Omental fat pad (tissue), 4 donors: Measurements from ENCODE around the gene ARFIP1. TPM values are rescaled to one million over a fixed set of nuclear protein-coding genes. Genes with fewer than 3 reads are reported as not detected.
A peak's percentile ranks its signal among the peaks of the same experiment; 100 is the strongest.

Source experiments
- ATAC-seq: fragments of 150-250 bp; one replicate; pipeline ENCODE4 v1.9.1; 2016; ENCODE audit warnings: mild to moderate bottlenecking, moderate library complexity; ENCODE audit not compliant: low FRiP score
- DNase-seq: peaks from one replicate; pipeline ENCODE4 v3.0.0-alpha.2; 2019; ENCODE audit warnings: low spot score
- total RNA-seq, 4 donors: library from RNA; depleted of rRNA; stranded (reverse); fragments of >200 nt; gene quantifications; one replicate each; pipeline ENCODE4 v1.1.0, GENCODE V29; 2016
- TF ChIP-seq, protein P1 (sequence below), 3 donors: fragments of 450-650 bp; IDR thresholded peaks; one replicate each; pipeline ENCODE4 v1.5.1; 2016 to 2017; ENCODE audit warnings: antibody characterized with exemption in 3 of 3, mild to moderate bottlenecking in 3 of 3, moderate library complexity in 2 of 3

The ARFIP1 gene
- total RNA-seq, 4 donors from 2014 or later = 18.3 to 32.6 (median 25.6) TPM

DNA sequence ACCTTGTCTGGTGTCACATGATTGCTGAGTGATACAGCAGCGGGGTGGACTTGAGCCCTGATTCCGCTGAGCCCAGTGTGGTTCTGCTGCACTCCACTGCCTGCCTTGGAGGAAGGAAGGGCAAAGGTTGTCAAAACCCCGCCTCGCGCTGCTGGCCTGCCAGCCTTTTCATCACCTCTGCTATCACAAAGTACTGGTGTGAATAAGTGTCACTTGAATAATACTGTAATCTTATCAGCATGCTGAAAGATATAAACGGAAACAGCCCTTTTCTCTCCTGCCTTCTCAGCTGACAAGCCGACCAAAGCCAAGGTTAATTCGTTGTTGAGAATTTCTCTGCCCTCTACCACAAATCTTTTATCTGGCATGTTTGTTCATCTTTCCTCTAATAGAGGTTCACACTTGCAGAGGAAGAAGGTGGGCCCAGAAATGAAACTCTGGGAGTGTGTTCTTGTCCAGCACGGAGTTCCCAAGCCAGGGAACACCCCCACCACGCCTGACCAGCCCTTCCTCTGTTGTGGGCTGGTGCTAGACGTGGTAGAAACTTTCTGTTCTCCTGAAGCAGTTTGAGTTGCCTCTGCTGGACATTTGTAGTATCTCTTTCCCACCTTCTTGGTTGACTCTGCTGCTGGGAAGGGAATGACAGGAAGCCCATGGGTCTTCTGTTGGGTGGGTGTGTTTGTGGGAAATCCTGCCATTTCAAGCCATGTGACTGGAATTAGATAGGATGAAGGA lies 177.8 kb downstream of the ARFIP1 start:
- no peak for DNase-seq
- ATAC-seq = peak; percentile 33
- TF ChIP-seq, protein P1, sequence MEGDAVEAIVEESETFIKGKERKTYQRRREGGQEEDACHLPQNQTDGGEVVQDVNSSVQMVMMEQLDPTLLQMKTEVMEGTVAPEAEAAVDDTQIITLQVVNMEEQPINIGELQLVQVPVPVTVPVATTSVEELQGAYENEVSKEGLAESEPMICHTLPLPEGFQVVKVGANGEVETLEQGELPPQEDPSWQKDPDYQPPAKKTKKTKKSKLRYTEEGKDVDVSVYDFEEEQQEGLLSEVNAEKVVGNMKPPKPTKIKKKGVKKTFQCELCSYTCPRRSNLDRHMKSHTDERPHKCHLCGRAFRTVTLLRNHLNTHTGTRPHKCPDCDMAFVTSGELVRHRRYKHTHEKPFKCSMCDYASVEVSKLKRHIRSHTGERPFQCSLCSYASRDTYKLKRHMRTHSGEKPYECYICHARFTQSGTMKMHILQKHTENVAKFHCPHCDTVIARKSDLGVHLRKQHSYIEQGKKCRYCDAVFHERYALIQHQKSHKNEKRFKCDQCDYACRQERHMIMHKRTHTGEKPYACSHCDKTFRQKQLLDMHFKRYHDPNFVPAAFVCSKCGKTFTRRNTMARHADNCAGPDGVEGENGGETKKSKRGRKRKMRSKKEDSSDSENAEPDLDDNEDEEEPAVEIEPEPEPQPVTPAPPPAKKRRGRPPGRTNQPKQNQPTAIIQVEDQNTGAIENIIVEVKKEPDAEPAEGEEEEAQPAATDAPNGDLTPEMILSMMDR (IDR thresholded peaks at IDR 0.05) = no peak

DNA sequence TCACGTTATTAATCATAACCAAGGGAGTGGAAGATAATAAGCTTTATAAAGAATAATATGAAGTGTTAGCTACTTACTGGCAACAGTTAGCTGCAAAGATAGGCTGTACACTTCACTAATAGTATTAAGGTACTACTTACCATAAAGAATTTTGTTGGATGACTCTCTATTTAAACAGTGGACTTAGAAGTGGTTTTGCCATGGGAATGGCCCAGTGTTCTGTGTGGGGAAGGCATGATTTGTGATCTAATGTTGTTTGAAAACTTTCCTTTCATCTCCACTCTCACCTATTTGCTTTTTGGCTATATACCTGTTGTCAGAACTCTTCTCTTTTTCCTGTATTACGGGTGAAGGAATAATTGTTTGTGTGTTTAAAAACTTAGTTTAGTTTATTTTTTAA lies 179.3 kb downstream of the ARFIP1 start:
- ATAC-seq (no peak), DNase-seq (no peak)
- TF ChIP-seq, protein P1 (IDR thresholded peaks at IDR 0.05) = no peak

GRCh38 chr4:152960082-152960481 lies 180.3 kb downstream of the ARFIP1 start:
- no peak for ATAC-seq
- TF ChIP-seq, protein P1 (IDR thresholded peaks at IDR 0.05) = no peak
- no peak for DNase-seq

GRCh38 chr4:152961014-152961772 lies 181.4 kb downstream of the ARFIP1 start:
- ATAC-seq (peak; percentile 69), DNase-seq (no peak)
- TF ChIP-seq, protein P1 (IDR thresholded peaks at IDR 0.05) = no peak

- ATAC-seq = peak; percentile 65
- TF ChIP-seq, protein P1 (IDR thresholded peaks at IDR 0.05) = no peak
- DNase-seq = no peak
Observed at GRCh38 chr4:152961773-152962115, 182.0 kb downstream of the ARFIP1 start.

Other genes with a start within 250 kb of the ARFIP1 start
- gene FBXW7, start 243.9 kb upstream of the ARFIP1 start, total RNA-seq = 10 to 100 TPM; 44.3 to 62.0 (median 49.9) TPM
- 10 to 100 TPM in 1 of 4 donors, 1 to 10 TPM in 3; 2.0 to 13.4 (median 3.3) TPM for gene TMEM154, start 100.0 kb upstream of the ARFIP1 start, total RNA-seq
- under 1 TPM in 1 of 4 donors, not detected in 3; 0.19 TPM for gene TIGD4, start 224 bp upstream of the ARFIP1 start, total RNA-seq
- 1 to 10 TPM in 3 of 4 donors, under 1 TPM in 1; 0.96 to 2.0 (median 1.2) TPM for gene FHDC1, start 156.4 kb downstream of the ARFIP1 start, total RNA-seq